GM23338 (cell line): ENCODE results near the gene COQ8B. TPM values are rescaled to one million over a fixed set of nuclear protein-coding genes. Genes with fewer than 3 reads are reported as not detected.

Experiments
- ATAC-seq: fragments of 200-7000 bp; cut with Tn5 transposase; 3 replicates; pipeline ENCODE4 v1.9.1; 2020
- DNase-seq: peaks from one replicate; pipeline ENCODE4 v3.0.0-alpha.2; 2015; ENCODE audit warnings: low spot score
- H2AFZ ChIP-seq: fragments of 200-600 bp; sonication (generic); 2 replicates; pipeline ENCODE4 v1.8.0; 2016; ENCODE audit warnings: antibody characterized with exemption, mild to moderate bottlenecking, moderate library complexity
- H3F3A ChIP-seq: fragments of 200-600 bp; sonication (generic); replicated peaks from 2 replicates; pipeline ENCODE4 v1.8.0; 2017; ENCODE audit warnings: antibody characterized with exemption, mixed run types, low read depth
- H3K27ac ChIP-seq: fragments of 200-600 bp; sonication (generic); 2 replicates; pipeline ENCODE4 v1.6.1; 2016; ENCODE audit warnings: low read depth
- H3K27me3 ChIP-seq: fragments of 200-600 bp; sonication (generic); 2 replicates; pipeline ENCODE4 v1.8.0; 2016; ENCODE audit warnings: mild to moderate bottlenecking, mixed run types, moderate library complexity; ENCODE audit not compliant: insufficient read depth
- H3K36me3 ChIP-seq: fragments of 200-600 bp; sonication (generic); 2 replicates; pipeline ENCODE4 v1.8.0; 2016; ENCODE audit warnings: mild to moderate bottlenecking; ENCODE audit not compliant: insufficient read depth
- H3K4me1 ChIP-seq: fragments of 200-600 bp; sonication (generic); 2 replicates; pipeline ENCODE4 v1.8.0; 2016; ENCODE audit warnings: mild to moderate bottlenecking, moderate library complexity; ENCODE audit not compliant: insufficient read depth
- H3K4me2 ChIP-seq: fragments of 200-600 bp; sonication (generic); 2 replicates; pipeline ENCODE4 v1.7.1; 2017; ENCODE audit warnings: mixed run types
- H3K4me3 ChIP-seq: fragments of 200-600 bp; sonication (generic); 2 replicates; pipeline ENCODE4 v1.6.1; 2016; ENCODE audit warnings: mixed run types
- H3K79me2 ChIP-seq: fragments of 200-600 bp; sonication (generic); replicated peaks from 2 replicates; pipeline ENCODE4 v1.8.0; 2017; ENCODE audit warnings: mild to moderate bottlenecking; ENCODE audit not compliant: insufficient read depth
- H3K9me2 ChIP-seq: fragments of 200-600 bp; sonication (generic); 2 replicates; pipeline ENCODE4 v1.8.0; 2017; ENCODE audit not compliant: insufficient read depth
- H4K20me1 ChIP-seq: fragments of 200-600 bp; sonication (generic); replicated peaks from 2 replicates; pipeline ENCODE4 v1.8.0; 2017; ENCODE audit warnings: mild to moderate bottlenecking; ENCODE audit not compliant: insufficient read depth
- H3K27ac Mint-ChIP-seq: 2 replicates; pipeline ENCODE4 v1.8.0; 2020; ENCODE audit warnings: inconsistent platforms, mild to moderate bottlenecking, moderate library complexity, mixed read lengths
- H3K27me3 Mint-ChIP-seq: 3 replicates; pipeline ENCODE4 v1.8.0; 2022; ENCODE audit warnings: low read depth, mild to moderate bottlenecking, moderate library complexity, mixed read lengths, inconsistent platforms; ENCODE audit not compliant: insufficient read depth, poor library complexity
- H3K36me3 Mint-ChIP-seq: 3 replicates; pipeline ENCODE4 v1.8.0; 2021; ENCODE audit warnings: low read depth, mild to moderate bottlenecking, inconsistent platforms, moderate library complexity, mixed read lengths
- H3K4me1 Mint-ChIP-seq: 3 replicates; pipeline ENCODE4 v1.8.0; 2020; ENCODE audit warnings: mild to moderate bottlenecking, inconsistent platforms, mixed read lengths
- H3K4me3 Mint-ChIP-seq: 3 replicates; pipeline ENCODE4 v1.8.0; 2021; ENCODE audit warnings: moderate library complexity, mild to moderate bottlenecking, inconsistent platforms, mixed read lengths
- H3K9me3 Mint-ChIP-seq: 3 replicates; pipeline ENCODE4 v1.8.0; 2020; ENCODE audit warnings: moderate library complexity, mild to moderate bottlenecking, inconsistent platforms, mixed read lengths
- EZH2 ChIP-seq: fragments of 200-600 bp; sonication (generic); IDR thresholded peaks from one replicate; pipeline ENCODE4 v1.8.0; 2017; ENCODE audit warnings: antibody characterized with exemption, mild to moderate bottlenecking, low read depth; ENCODE audit not compliant: unreplicated experiment
- EZH2phosphoT487 ChIP-seq: fragments of 200-600 bp; sonication (generic); IDR thresholded peaks from one replicate; pipeline ENCODE4 v1.8.1; 2018; ENCODE audit warnings: antibody characterized with exemption; ENCODE audit not compliant: unreplicated experiment
- JUNB ChIP-seq: IDR thresholded peaks from one replicate; pipeline ENCODE4 v1.6.1; 2016; ENCODE audit warnings: antibody characterized with exemption; ENCODE audit not compliant: unreplicated experiment
- POLR2AphosphoS5 ChIP-seq: IDR thresholded peaks from 2 replicates; pipeline ENCODE4 v1.6.1; 2016; ENCODE audit warnings: antibody characterized with exemption, low read depth
- STAT1 ChIP-seq: IDR thresholded peaks from one replicate; pipeline ENCODE4 v1.6.1; 2016; ENCODE audit warnings: antibody characterized with exemption; ENCODE audit not compliant: unreplicated experiment
- ZNF331 ChIP-seq: fragments of 250-450 bp; sonication (Bioruptor Pico); IDR thresholded peaks from 2 replicates; pipeline ENCODE4 v1.5.0; 2020; ENCODE audit warnings: low read depth, mild to moderate bottlenecking, moderate library complexity
- polyA plus RNA-seq: library from polyadenylated mRNA; unstranded; fragments of >200 nt; fragmentation: Nextera tagmentation; extraction: Ambion mirVana; gene quantifications from 2 replicates; pipeline ENCODE4 v1.2.1, GENCODE V29; 2016
- total RNA-seq: library from RNA; depleted of rRNA; stranded (reverse); fragments of >200 nt; shearing (Covaris generic); gene quantifications from 2 replicates; pipeline ENCODE4 v1.2.3, GENCODE V29; 2014
- TF ChIP-seq, protein P1 (sequence below), 2 experiments: fragments of 200-600 bp in 1 of 2; sonication (generic) in 1 of 2; conservative IDR thresholded peaks; 2 replicates each; pipeline versions ENCODE4 v1.5.1 to v1.6.1; 2016 to 2017; ENCODE audit warnings: antibody characterized with exemption in 2 of 2, low read depth in 2 of 2, mild to moderate bottlenecking in 2 of 2, moderate library complexity in 1 of 2
- TF ChIP-seq, protein P2 (sequence below): IDR thresholded peaks from one replicate; pipeline ENCODE4 v1.6.1; 2018; ENCODE audit warnings: antibody characterized with exemption; ENCODE audit not compliant: unreplicated experiment
- TF ChIP-seq, protein P3 (sequence below): fragments of 250-450 bp; sonication (Bioruptor Pico); IDR thresholded peaks from 2 replicates; pipeline ENCODE4 v1.5.0; 2020; ENCODE audit warnings: mild to moderate bottlenecking, moderate library complexity

COQ8B gene
- total and polyA plus RNA-seq, 2 experiments from 2014 or later = 13.9 to 59.6 TPM

GRCh38 chr19:40744554-40745401 is 28.1 kb upstream of the COQ8B start:
- H3K79me2 ChIP-seq = peaks cover 4% of the 10 kb centered on the region
- no peak overlapping the region for H3K4me3 Mint-ChIP-seq
- no peak overlapping the region for H3K4me3 ChIP-seq
- peak overlapping the region; percentile 92 for H3K27ac Mint-ChIP-seq
- H4K20me1 ChIP-seq = no peaks in the 10 kb centered on the region
- peaks cover 28% of the 10 kb centered on the region for H3K4me1 Mint-ChIP-seq
- H2AFZ ChIP-seq = no peak overlapping the region
- H3K4me2 ChIP-seq = peak overlapping the region; percentile 57
- peaks cover 20% of the 10 kb centered on the region for H3K36me3 Mint-ChIP-seq
- H3K27ac ChIP-seq = peak overlapping the region; percentile 86; the same call in 1 of the 2 replicates
- no peaks in the 10 kb centered on the region for H3K9me3 Mint-ChIP-seq
- DNase-seq = peak; percentile 64
- H3K4me1 ChIP-seq = peaks cover 19% of the 10 kb centered on the region
- peak; percentile 61 for ATAC-seq
- no peaks in the 10 kb centered on the region; the same call in 1 of the 2 replicates for H3K36me3 ChIP-seq
- no peaks in the 10 kb centered on the region for H3K27me3 ChIP-seq
- H3F3A ChIP-seq = no peaks in the 10 kb centered on the region
- peaks cover 15% of the 10 kb centered on the region for H3K27me3 Mint-ChIP-seq
- no peaks in the 10 kb centered on the region; the same call in 1 of the 2 replicates for H3K9me2 ChIP-seq
- TF ChIP-seq, protein P1, sequence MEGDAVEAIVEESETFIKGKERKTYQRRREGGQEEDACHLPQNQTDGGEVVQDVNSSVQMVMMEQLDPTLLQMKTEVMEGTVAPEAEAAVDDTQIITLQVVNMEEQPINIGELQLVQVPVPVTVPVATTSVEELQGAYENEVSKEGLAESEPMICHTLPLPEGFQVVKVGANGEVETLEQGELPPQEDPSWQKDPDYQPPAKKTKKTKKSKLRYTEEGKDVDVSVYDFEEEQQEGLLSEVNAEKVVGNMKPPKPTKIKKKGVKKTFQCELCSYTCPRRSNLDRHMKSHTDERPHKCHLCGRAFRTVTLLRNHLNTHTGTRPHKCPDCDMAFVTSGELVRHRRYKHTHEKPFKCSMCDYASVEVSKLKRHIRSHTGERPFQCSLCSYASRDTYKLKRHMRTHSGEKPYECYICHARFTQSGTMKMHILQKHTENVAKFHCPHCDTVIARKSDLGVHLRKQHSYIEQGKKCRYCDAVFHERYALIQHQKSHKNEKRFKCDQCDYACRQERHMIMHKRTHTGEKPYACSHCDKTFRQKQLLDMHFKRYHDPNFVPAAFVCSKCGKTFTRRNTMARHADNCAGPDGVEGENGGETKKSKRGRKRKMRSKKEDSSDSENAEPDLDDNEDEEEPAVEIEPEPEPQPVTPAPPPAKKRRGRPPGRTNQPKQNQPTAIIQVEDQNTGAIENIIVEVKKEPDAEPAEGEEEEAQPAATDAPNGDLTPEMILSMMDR (conservative IDR thresholded peaks at IDR 0.05; ENCODE audit: low read depth in 2 of 2) = peak; percentile 42 to 69
- TF ChIP-seq, protein P2, sequence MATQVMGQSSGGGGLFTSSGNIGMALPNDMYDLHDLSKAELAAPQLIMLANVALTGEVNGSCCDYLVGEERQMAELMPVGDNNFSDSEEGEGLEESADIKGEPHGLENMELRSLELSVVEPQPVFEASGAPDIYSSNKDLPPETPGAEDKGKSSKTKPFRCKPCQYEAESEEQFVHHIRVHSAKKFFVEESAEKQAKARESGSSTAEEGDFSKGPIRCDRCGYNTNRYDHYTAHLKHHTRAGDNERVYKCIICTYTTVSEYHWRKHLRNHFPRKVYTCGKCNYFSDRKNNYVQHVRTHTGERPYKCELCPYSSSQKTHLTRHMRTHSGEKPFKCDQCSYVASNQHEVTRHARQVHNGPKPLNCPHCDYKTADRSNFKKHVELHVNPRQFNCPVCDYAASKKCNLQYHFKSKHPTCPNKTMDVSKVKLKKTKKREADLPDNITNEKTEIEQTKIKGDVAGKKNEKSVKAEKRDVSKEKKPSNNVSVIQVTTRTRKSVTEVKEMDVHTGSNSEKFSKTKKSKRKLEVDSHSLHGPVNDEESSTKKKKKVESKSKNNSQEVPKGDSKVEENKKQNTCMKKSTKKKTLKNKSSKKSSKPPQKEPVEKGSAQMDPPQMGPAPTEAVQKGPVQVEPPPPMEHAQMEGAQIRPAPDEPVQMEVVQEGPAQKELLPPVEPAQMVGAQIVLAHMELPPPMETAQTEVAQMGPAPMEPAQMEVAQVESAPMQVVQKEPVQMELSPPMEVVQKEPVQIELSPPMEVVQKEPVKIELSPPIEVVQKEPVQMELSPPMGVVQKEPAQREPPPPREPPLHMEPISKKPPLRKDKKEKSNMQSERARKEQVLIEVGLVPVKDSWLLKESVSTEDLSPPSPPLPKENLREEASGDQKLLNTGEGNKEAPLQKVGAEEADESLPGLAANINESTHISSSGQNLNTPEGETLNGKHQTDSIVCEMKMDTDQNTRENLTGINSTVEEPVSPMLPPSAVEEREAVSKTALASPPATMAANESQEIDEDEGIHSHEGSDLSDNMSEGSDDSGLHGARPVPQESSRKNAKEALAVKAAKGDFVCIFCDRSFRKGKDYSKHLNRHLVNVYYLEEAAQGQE = no peak

- Histone ChIP-seq H3K4me1 (peaks cover 12% of the 10 kb centered on the region), H3K4me3 (no peak overlapping the region), H2AFZ (no peak overlapping the region), H3K36me3 (no peaks in the 10 kb centered on the region; the same call in 1 of the 2 replicates), H3F3A (no peaks in the 10 kb centered on the region), H3K27ac (no peak overlapping the region), H3K4me2 (no peak overlapping the region), H4K20me1 (no peaks in the 10 kb centered on the region), H3K27me3 (no peaks in the 10 kb centered on the region), H3K9me2 (no peaks in the 10 kb centered on the region), H3K79me2 (no peaks in the 10 kb centered on the region)
- Mint-ChIP-seq H3K9me3 (0 out of 3 replicates have a peak, but pooled peaks cover under 1% of the 10 kb centered on the region), H3K36me3 (peaks cover 18% of the 10 kb centered on the region), H3K27me3 (peaks cover 16% of the 10 kb centered on the region), H3K4me3 (no peak overlapping the region), H3K27ac (no peak overlapping the region), H3K4me1 (peaks cover 20% of the 10 kb centered on the region)
- ATAC-seq (no peak), DNase-seq (no peak)
- TF ChIP-seq JUNB = no peak
- no peak for TF ChIP-seq POLR2AphosphoS5
- no peak for TF ChIP-seq STAT1
- TF ChIP-seq ZNF331 (CRISPR knock-in tag) = no peak
- TF ChIP-seq EZH2phosphoT487 = no peak
- TF ChIP-seq EZH2 = no peak
- TF ChIP-seq, protein P3, sequence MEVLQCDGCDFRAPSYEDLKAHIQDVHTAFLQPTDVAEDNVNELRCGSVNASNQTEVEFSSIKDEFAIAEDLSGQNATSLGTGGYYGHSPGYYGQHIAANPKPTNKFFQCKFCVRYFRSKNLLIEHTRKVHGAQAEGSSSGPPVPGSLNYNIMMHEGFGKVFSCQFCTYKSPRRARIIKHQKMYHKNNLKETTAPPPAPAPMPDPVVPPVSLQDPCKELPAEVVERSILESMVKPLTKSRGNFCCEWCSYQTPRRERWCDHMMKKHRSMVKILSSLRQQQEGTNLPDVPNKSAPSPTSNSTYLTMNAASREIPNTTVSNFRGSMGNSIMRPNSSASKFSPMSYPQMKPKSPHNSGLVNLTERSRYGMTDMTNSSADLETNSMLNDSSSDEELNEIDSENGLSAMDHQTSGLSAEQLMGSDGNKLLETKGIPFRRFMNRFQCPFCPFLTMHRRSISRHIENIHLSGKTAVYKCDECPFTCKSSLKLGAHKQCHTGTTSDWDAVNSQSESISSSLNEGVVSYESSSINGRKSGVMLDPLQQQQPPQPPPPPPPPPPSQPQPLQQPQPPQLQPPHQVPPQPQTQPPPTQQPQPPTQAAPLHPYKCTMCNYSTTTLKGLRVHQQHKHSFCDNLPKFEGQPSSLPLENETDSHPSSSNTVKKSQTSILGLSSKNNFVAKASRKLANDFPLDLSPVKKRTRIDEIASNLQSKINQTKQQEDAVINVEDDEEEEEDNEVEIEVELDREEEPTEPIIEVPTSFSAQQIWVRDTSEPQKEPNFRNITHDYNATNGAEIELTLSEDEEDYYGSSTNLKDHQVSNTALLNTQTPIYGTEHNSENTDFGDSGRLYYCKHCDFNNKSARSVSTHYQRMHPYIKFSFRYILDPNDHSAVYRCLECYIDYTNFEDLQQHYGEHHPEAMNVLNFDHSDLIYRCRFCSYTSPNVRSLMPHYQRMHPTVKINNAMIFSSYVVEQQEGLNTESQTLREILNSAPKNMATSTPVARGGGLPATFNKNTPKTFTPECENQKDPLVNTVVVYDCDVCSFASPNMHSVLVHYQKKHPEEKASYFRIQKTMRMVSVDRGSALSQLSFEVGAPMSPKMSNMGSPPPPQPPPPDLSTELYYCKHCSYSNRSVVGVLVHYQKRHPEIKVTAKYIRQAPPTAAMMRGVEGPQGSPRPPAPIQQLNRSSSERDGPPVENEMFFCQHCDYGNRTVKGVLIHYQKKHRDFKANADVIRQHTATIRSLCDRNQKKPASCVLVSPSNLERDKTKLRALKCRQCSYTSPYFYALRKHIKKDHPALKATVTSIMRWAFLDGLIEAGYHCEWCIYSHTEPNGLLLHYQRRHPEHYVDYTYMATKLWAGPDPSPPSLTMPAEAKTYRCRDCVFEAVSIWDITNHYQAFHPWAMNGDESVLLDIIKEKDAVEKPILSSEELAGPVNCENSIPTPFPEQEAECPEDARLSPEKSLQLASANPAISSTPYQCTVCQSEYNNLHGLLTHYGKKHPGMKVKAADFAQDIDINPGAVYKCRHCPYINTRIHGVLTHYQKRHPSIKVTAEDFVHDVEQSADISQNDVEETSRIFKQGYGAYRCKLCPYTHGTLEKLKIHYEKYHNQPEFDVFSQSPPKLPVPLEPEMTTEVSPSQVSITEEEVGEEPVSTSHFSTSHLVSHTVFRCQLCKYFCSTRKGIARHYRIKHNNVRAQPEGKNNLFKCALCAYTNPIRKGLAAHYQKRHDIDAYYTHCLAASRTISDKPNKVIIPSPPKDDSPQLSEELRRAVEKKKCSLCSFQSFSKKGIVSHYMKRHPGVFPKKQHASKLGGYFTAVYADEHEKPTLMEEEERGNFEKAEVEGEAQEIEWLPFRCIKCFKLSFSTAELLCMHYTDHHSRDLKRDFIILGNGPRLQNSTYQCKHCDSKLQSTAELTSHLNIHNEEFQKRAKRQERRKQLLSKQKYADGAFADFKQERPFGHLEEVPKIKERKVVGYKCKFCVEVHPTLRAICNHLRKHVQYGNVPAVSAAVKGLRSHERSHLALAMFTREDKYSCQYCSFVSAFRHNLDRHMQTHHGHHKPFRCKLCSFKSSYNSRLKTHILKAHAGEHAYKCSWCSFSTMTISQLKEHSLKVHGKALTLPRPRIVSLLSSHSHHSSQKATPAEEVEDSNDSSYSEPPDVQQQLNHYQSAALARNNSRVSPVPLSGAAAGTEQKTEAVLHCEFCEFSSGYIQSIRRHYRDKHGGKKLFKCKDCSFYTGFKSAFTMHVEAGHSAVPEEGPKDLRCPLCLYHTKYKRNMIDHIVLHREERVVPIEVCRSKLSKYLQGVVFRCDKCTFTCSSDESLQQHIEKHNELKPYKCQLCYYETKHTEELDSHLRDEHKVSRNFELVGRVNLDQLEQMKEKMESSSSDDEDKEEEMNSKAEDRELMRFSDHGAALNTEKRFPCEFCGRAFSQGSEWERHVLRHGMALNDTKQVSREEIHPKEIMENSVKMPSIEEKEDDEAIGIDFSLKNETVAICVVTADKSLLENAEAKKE = no peak
These were observed 27.2 kb upstream of the COQ8B start for GRCh38 chr19:40743926-40744325.
